GM18909 (cell line): ENCODE data around the gene FREY1.

Source experiments
- ATAC-seq: cut with Tn5 transposase; IDR thresholded peaks from one replicate; pipeline ENCODE4 v1.9.1; 2021; ENCODE audit warnings: mild to moderate bottlenecking; ENCODE audit not compliant: unreplicated experiment, poor library complexity

The FREY1 gene

DNA sequence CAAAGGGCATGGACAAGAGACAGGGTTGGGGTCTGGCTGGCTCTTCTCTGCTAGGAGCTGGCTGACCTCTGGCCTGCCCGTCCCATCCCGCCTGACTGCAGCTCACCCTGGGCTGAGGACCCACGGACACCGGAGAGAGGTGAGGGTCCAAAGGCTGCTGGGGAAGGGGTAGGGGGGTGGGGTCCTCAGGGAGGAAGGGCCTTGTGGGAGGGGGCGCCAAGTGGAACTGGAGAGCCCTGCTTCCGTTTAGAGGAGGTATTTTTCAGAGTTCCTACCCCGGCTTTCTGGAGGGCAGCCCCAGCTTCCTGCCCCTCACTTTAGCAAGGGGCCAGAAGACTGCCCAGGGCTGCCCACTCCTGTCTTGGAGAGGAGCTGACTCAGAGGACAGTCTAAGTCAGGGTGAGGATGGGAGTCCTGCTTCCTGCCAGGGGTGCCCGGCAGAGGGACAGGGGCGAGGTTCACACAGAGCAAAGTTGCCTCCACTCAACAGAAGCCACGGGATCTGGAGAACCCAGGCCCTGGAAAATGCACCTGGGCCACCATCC is 22.5 kb upstream of the FREY1 start:
- peak; percentile 16 for ATAC-seq

DNA sequence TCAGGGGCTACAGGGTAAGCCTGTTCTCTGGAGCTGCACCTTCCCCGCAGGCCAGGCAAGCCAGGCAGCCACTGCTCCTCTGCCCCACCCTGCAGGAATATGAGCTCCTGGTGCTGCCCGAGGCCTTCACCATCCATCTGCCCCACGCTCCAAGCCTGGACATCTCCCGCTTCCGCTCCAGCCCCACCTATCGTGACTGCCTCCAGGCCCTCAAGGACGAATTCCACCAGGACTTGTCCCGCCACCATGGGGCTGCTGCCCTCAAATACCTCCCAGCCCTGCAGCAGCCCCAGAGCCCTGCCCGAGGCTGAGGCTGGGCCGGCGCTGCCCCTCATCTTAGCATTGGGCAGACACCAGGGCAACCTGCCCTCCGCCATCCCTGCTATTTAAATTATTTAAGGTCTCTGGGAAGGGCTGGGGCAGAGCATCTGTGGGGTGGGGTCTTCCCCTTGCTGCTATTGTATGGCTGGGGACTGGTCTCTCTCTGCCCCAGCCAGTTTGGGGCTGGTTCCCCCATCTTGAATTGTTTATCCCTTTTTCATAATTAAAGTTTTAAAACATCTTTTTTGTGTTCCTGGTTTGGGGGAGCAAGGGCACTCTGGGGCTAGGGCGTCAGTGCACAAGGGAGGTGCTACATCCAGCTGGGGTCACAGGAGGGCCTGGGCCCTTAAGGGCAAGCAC is 21.6 kb upstream of the FREY1 start:
- ATAC-seq: no peak

DNA sequence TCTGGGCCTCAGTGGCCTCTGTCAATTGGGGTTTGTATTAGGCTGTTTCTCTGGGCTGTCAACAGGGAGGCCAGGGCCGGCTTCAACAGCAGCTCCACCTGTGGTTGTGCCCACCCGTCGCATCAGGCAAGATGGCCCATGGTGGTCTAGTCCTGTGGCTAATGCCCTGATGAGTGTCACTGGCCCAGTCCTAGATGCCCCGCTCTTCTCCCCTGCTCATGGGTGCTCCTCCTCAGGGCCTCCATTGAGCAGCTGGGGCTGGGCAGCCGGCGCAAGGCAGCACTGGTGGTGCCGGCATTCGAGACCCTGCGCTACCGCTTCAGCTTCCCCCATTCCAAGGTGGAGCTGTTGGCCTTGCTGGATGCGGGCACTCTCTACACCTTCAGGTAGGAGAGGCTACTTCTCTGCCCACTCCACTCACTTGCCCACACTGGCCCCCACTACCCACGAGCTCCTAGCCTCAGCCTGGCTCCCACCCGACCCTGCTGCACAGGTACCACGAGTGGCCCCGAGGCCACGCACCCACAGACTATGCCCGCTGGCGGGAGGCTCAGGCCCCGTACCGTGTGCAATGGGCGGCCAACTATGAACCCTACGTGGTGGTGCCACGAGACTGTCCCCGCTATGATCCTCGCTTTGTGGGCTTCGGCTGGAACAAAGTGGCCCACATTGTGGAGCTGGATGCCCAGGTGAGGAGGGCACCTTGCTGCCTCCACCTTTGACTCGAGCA is 20.8 kb upstream of the FREY1 start:
- no peak for ATAC-seq

- no peak for ATAC-seq
Observed at GRCh38 chr11:45927332-45927683, 20.2 kb upstream of the FREY1 start.

DNA sequence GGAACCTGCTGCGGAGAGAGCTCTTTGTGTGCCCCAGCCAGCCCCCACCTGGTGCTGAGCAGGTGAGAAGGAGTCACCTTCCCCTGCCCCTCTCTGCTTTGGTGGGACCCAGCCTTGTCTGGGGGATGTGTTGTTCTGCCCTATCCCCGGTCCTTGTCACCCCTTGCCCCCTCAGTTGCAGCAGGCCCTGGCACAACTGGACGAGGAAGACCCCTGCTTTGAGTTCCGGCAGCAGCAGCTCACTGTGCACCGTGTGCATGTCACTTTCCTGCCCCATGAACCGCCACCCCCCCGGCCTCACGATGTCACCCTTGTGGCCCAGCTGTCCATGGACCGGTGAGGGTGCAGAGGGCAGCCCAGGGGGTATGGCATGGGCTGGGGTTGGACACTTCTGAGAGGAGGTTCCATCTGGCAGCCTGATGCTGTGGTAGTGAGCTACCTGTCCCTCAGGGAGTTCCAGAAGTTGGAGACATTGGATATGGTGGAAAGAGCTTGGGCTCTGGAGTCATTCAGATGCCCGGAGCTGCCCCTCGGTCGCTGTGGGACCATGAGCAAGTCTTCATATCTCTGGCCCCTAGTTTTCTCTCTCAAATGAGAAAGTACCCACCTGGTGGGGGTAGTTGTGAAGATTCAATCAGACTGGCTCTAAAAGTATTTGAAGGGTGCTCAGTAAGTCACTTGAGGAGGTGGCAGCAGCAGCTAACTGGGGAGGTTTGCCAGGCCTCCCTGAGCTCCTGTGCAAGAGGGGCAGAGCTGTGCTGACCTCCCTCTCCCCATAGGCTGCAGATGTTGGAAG is 19.7 kb upstream of the FREY1 start:
- ATAC-seq: no peak

- no peak for ATAC-seq
Observed at GRCh38 chr11:45926001-45926401, 18.9 kb upstream of the FREY1 start.

GRCh38 chr11:45925550-45925949 is 18.5 kb upstream of the FREY1 start:
- ATAC-seq: no peak

DNA sequence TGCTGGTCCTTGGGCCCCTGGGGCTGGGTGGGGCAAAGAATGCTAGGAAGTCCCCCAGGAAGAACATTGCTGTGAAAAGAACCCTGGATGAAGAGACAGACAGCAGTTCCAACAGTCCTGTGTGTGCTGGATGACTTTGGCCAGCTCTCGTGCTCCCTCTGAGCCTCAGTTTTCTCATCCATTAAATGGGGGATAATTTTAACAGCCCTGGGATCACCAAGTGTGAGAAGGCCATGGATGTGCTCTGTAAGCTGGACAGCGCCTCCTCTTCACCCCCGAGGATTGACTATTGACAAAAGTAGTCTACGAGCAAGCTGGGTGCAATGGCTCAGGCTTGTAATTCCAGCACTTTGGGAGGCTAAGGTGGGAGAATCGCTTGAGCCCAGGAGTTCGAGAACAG is 17.9 kb upstream of the FREY1 start:
- no peak for ATAC-seq

- ATAC-seq: no peak
Observed at GRCh38 chr11:45924036-45924915, 17.2 kb upstream of the FREY1 start.

GRCh38 chr11:45922425-45923082 is 15.5 kb upstream of the FREY1 start, which contains the start of gene LARGE2:
LARGE2 (plus strand) TSS chr11:45922656; CDS start chr11:45922883, 227 bp downstream.
- ATAC-seq: no peak

DNA sequence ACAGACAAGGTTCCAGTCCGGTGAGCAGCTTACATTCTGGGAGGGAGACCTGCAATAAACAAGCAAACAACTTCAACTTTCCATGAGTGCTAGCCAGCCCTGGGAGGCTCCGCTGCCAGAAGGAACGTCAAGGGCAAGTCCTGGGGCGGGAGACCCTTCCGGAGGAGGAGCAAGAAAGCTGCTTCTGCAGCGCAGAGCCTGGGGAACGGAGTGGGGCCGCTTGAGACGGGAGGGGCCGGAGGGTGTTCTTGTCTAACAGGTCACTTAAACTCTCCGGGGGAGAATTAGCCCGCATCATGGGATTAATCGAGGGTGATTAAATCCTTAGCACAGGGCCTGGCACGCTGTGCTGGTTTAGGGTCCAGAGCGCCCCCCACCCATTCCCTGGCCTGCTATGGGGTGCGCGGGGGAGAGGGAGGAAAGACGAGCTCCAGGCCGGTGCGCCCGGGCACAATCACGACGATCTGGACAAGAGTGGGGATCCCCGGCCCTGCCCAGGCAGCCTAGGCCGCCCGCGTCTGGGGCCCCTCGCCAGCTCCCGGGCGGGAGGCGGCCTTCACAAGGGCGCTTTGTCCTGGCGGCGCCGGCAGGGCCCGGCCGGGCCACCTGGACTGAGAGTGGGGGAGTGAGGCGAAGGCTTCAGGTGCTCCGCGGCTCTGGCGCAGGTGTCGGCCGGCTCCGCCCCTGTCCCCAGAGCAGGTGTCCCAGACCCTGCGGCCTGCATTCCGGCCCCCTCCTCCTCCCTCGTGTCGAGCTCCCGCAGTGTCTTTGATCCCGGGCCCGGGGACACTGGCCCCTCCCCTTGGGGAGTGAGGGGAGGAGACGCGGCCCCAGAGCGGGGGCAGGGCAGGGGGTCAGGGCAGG is 14.7 kb upstream of the FREY1 start:
- ATAC-seq: no peak

DNA sequence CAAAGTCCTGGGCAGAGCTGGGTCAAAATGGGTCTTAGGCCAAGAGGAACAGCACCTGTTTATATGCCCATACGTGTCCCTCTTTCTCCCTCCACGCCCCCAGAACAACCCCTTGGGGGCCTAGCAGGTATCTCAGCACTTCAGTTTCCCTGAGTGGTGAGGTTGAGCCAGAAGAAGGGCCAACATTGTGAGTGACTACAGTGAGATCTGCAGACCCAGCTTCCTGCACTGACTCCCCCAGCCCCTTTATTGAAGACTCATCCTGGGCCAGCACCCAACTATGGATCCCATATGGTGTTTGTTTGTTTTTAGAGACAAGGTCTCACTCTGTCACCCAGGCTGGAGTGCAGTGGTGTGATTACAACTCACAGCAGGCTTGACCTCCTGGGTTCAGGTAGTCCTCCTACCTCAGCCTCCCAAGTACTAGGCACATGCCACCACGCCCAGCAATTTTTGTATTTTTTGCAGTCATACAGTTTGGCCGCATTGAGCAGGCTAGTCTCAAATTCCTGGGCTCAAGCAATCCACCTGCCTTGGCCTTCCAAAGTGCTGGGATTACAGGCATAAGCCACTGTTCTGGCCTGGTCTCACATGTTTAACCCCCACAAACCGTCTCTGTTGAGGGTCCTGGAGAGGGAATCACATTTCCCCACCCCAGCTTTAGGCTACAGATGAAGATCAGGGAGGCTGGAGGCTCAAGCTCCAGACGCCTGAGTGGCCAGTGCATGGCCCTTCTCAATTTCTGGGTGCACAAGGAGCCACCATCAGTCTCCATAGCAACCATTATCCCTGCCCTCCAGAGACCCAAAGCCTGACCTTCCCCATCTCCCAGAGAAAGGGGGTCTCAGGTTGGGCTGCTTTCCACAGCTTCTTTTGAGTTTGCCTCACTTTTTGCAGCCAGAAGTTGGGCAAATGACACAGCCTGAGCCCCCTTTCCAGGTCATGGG is 13.7 kb upstream of the FREY1 start:
- ATAC-seq: no peak

GRCh38 chr11:45919806-45920530 is 12.9 kb upstream of the FREY1 start:
- no peak for ATAC-seq

GRCh38 chr11:45918962-45919675 is 12.0 kb upstream of the FREY1 start:
- no peak for ATAC-seq

- peak; percentile 44 for ATAC-seq
Observed at GRCh38 chr11:45918331-45918941, 11.4 kb upstream of the FREY1 start.
